Hematopoietic multipotent progenitor cell treated with erythropoietin and hydrocortisone succinate and interleukin-3 and kit ligand, for 4 days (in vitro differentiated cells): ENCODE data around the gene SCNN1B.
"Not testable (repeated sequence)": the region's sequence is repeated elsewhere in the genome, so short reads cannot be mapped to it uniquely, and the experiment has no call there.

Experiments used
- DNase-seq: peaks from one replicate; pipeline ENCODE4 v3.0.0-alpha.2; 2015

SCNN1B gene

GRCh38 chr16:23288726-23289512 lies 13.2 kb upstream of the SCNN1B start:
- DNase-seq: no peak

- no peak for DNase-seq
Measured at GRCh38 chr16:23290189-23291062, 11.7 kb upstream of the SCNN1B start.

GRCh38 chr16:23293016-23293415 lies 9.1 kb upstream of the SCNN1B start:
- no peak for DNase-seq

- DNase-seq: no peak
Measured at GRCh38 chr16:23294260-23294659, 7.8 kb upstream of the SCNN1B start.

GRCh38 chr16:23296994-23297393 lies 5.1 kb upstream of the SCNN1B start:
- DNase-seq: peak; percentile 36

GRCh38 chr16:23298290-23298915 lies 3.7 kb upstream of the SCNN1B start:
- DNase-seq: no peak

- DNase-seq: not testable (repeated sequence)
Measured at GRCh38 chr16:23299815-23300214, 2.3 kb upstream of the SCNN1B start.

GRCh38 chr16:23301251-23302044 lies 654 bp upstream of the SCNN1B start:
- DNase-seq: no peak

- DNase-seq: no peak
Measured at GRCh38 chr16:23303685-23304084, 1.6 kb downstream of the SCNN1B start.

GRCh38 chr16:23304620-23305019 lies 2.5 kb downstream of the SCNN1B start:
- no peak for DNase-seq

GRCh38 chr16:23306199-23307100 lies 4.3 kb downstream of the SCNN1B start:
- no peak for DNase-seq

- DNase-seq: no peak
Measured at GRCh38 chr16:23310217-23310616, 8.1 kb downstream of the SCNN1B start.

GRCh38 chr16:23310744-23311143 lies 8.6 kb downstream of the SCNN1B start:
- no peak for DNase-seq

- DNase-seq: no peak
Measured at GRCh38 chr16:23316232-23316631, 14.1 kb downstream of the SCNN1B start.

GRCh38 chr16:23316634-23317265 lies 14.6 kb downstream of the SCNN1B start:
- DNase-seq: no peak

- DNase-seq: no peak
Measured at GRCh38 chr16:23317266-23317661, 15.2 kb downstream of the SCNN1B start.

- DNase-seq: no peak
Measured at GRCh38 chr16:23317751-23318150, 15.6 kb downstream of the SCNN1B start.

GRCh38 chr16:23318639-23319038 lies 16.5 kb downstream of the SCNN1B start:
- no peak for DNase-seq

GRCh38 chr16:23319861-23320615 lies 17.9 kb downstream of the SCNN1B start:
- DNase-seq: no peak

GRCh38 chr16:23320693-23321092 lies 18.6 kb downstream of the SCNN1B start:
- no peak for DNase-seq
